ENCODE measurements around the gene PAM16. TPM values are rescaled to one million over a fixed set of nuclear protein-coding genes. Genes with fewer than 3 reads are reported as not detected.

PAM16 gene
- total RNA-seq, 1 experiment from 2014 or later, result 80.4 TPM

DNA sequence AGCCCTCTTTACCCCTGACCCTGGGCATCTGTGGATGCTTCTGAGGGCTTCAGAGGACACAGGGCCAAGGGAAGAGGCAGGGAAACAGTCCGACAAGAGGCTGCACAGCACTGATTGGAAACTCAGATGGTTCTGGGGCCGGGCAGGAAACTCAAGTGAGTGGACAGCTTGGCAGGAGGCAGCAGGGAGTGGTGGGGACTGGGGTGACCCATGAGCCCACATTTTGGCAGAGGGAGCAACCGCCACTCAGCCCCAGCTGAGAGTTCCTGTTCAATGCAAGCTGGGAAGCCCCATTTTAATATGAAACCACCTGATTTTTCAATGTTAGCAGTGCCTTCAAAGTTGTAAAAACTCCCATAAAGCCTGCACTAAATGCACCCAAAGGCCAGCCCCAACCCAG, 19.0 kb upstream of the PAM16 start:
- no peak overlapping the region for H2BK120ac ChIP-seq (ENCODE audit: low read depth, low read length, poor library complexity, severe bottlenecking)
- no peak overlapping the region for H3K4me3 Mint-ChIP-seq
- no peak overlapping the region for H3K9ac ChIP-seq (ENCODE audit: extremely low read depth, insufficient read length, low read length)
- no peak overlapping the region for H2AK5ac ChIP-seq (ENCODE audit: insufficient read length, low read length)
- no peak overlapping the region for H3K4ac ChIP-seq (ENCODE audit: low read depth, low read length)
- H2BK20ac ChIP-seq (ENCODE audit: low read depth, low read length, poor library complexity, severe bottlenecking), result no peak overlapping the region
- H3K18ac ChIP-seq (ENCODE audit: insufficient read length, low read depth, low read length), result no peak overlapping the region
- H4K20me1 ChIP-seq (ENCODE audit: control insufficient read depth, insufficient read depth, insufficient read length), result no peaks in the 10 kb centered on the region
- H2AFZ ChIP-seq (ENCODE audit: low read length), result no peak overlapping the region
- H4K5ac ChIP-seq (ENCODE audit: insufficient read length, low read depth, low read length), result no peak overlapping the region
- no peaks in the 10 kb centered on the region for H3K27me3 Mint-ChIP-seq (ENCODE audit: low read depth)
- peaks cover 8% of the 10 kb centered on the region; the same call in 1 of the 2 replicates for H3K4me1 ChIP-seq (ENCODE audit: insufficient read depth, low read length)
- no peak overlapping the region for H2BK15ac ChIP-seq (ENCODE audit: low read depth, low read length)
- TF ChIP-seq, protein P1, sequence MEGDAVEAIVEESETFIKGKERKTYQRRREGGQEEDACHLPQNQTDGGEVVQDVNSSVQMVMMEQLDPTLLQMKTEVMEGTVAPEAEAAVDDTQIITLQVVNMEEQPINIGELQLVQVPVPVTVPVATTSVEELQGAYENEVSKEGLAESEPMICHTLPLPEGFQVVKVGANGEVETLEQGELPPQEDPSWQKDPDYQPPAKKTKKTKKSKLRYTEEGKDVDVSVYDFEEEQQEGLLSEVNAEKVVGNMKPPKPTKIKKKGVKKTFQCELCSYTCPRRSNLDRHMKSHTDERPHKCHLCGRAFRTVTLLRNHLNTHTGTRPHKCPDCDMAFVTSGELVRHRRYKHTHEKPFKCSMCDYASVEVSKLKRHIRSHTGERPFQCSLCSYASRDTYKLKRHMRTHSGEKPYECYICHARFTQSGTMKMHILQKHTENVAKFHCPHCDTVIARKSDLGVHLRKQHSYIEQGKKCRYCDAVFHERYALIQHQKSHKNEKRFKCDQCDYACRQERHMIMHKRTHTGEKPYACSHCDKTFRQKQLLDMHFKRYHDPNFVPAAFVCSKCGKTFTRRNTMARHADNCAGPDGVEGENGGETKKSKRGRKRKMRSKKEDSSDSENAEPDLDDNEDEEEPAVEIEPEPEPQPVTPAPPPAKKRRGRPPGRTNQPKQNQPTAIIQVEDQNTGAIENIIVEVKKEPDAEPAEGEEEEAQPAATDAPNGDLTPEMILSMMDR (conservative IDR thresholded peaks at IDR 0.05), result no peak
- no peaks in the 10 kb centered on the region for H3K23me2 ChIP-seq (ENCODE audit: insufficient read length, low read depth, low read length, poor library complexity, severe bottlenecking)
- H3K4me2 ChIP-seq (ENCODE audit: insufficient read depth, insufficient read length, low read length), result no peak overlapping the region
- peaks cover 15 to 24% of the 10 kb centered on the region in 2 experiments for H3K4me1 Mint-ChIP-seq
- H3K14ac ChIP-seq (ENCODE audit: insufficient read depth, low read length), result no peak overlapping the region
- no peaks in the 10 kb centered on the region for H3K27me3 ChIP-seq (ENCODE audit: insufficient read depth, low read length)
- H3K79me1 ChIP-seq (ENCODE audit: insufficient read depth, low read depth, low read length, poor library complexity, severe bottlenecking), result no peaks in the 10 kb centered on the region
- no peak overlapping the region for H3K27ac ChIP-seq (ENCODE audit: insufficient read length, low read depth, low read length)
- no peak overlapping the region for H2BK12ac ChIP-seq (ENCODE audit: insufficient read length, low read depth, low read length)
- no peak overlapping the region for H4K8ac ChIP-seq (replicated peaks; ENCODE audit: insufficient read length, low read depth, low read length)
- H3T11ph ChIP-seq (ENCODE audit: low read length), result no peak overlapping the region
- H3K79me2 ChIP-seq (ENCODE audit: insufficient read depth, low read length), result peaks cover 1% of the 10 kb centered on the region; the same call in 1 of the 2 replicates
- no peak overlapping the region for H4K91ac ChIP-seq (ENCODE audit: insufficient read length, low read depth, low read length)
- H3K9me3 Mint-ChIP-seq, result no peaks in the 10 kb centered on the region
- no peak overlapping the region for H3K27ac Mint-ChIP-seq
- H3K36me3 Mint-ChIP-seq (ENCODE audit: insufficient read depth in 1 of 3, low read depth in 3 of 3), result no peaks in the 10 kb centered on the region
- H3K9me3 ChIP-seq (ENCODE audit: control insufficient read depth, low read depth, low read length), result no peaks in the 10 kb centered on the region
- H2BK5ac ChIP-seq (ENCODE audit: insufficient read length, low read length), result no peak overlapping the region
- WGBS (ENCODE audit: extremely low coverage, insufficient read length, low lambda C conversion rate), result no CpG with 5 or more reads among the region's 3 CpGs
- H3K56ac ChIP-seq (ENCODE audit: insufficient read length, low read depth, low read length), result no peak overlapping the region
- H3K23ac ChIP-seq (ENCODE audit: insufficient read length, low read depth, low read length), result no peak overlapping the region
- DNase-seq, result no peak
